ENCODE results near the gene ATF6.

DNA sequence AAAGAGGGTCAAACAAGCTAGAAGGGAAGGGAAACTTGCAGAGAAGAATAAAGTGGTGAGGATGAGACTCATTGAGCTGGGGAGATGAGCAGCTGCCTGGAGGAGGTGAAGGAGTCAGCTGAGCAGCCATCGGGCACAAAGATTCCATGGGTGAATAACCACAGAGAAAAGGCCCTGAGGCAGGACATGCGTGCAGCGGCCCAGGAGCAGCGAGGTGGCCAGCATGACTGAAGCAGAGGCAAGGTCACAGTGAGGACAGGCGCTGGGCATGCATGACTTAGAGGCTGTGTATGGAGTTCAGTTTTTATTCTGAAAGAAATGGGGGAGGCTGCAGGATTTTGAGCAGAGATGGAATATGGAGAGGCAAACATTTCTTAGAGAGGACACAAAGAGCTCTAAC is 232.7 kb downstream of the ATF6 start:
- TF ChIP-seq, protein P1, sequence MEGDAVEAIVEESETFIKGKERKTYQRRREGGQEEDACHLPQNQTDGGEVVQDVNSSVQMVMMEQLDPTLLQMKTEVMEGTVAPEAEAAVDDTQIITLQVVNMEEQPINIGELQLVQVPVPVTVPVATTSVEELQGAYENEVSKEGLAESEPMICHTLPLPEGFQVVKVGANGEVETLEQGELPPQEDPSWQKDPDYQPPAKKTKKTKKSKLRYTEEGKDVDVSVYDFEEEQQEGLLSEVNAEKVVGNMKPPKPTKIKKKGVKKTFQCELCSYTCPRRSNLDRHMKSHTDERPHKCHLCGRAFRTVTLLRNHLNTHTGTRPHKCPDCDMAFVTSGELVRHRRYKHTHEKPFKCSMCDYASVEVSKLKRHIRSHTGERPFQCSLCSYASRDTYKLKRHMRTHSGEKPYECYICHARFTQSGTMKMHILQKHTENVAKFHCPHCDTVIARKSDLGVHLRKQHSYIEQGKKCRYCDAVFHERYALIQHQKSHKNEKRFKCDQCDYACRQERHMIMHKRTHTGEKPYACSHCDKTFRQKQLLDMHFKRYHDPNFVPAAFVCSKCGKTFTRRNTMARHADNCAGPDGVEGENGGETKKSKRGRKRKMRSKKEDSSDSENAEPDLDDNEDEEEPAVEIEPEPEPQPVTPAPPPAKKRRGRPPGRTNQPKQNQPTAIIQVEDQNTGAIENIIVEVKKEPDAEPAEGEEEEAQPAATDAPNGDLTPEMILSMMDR (conservative IDR thresholded peaks at IDR 0.05; ENCODE audit: low read length): no peak
- TF ChIP-seq EZH2phosphoT487 (IDR thresholded peaks at IDR 0.05; ENCODE audit: borderline replicate concordance, low read depth, low read length): no peak
